Neural cell (in vitro differentiated cells): ENCODE measurements around the gene ALG13. TPM values are rescaled to one million over a fixed set of nuclear protein-coding genes. Genes with fewer than 3 reads are reported as not detected.

Experiments
- H2AFZ ChIP-seq: fragments of 200-600, 300-800 bp; sonication (generic), shearing (Covaris generic); 2 replicates; pipeline ENCODE4 v1.6.0; 2014; ENCODE audit warnings: low read depth, mild to moderate bottlenecking, antibody characterized with exemption, low read length, moderate library complexity
- H3F3A ChIP-seq: fragments of 200-600 bp; shearing (Covaris generic); 2 replicates; pipeline ENCODE4 v1.6.1; 2016; ENCODE audit warnings: mild to moderate bottlenecking, moderate library complexity, mixed read lengths, antibody characterized with exemption, low read length; ENCODE audit not compliant: insufficient read depth, poor library complexity, severe bottlenecking
- H3K27ac ChIP-seq: fragments of 200-600, 300-800 bp; sonication (generic), shearing (Covaris generic); 2 replicates; pipeline ENCODE4 v1.5.1; 2014; ENCODE audit warnings: mild to moderate bottlenecking, low read length, moderate library complexity
- H3K27me3 ChIP-seq: fragments of 300-800, 200-600 bp; sonication (generic), shearing (Covaris generic); 2 replicates; pipeline ENCODE4 v1.6.0; 2014; ENCODE audit warnings: mild to moderate bottlenecking, low read depth, low read length, moderate library complexity; ENCODE audit not compliant: insufficient read depth
- H3K36me3 ChIP-seq: fragments of 300-800, 200-600 bp; sonication (generic), shearing (Covaris generic); 2 replicates; pipeline ENCODE4 v1.5.1; 2014; ENCODE audit warnings: mild to moderate bottlenecking, antibody characterized with exemption, low read length, moderate library complexity; ENCODE audit not compliant: insufficient read depth
- H3K4me2 ChIP-seq: fragments of 300-800, 200-600 bp; sonication (generic), shearing (Covaris generic); 2 replicates; pipeline ENCODE4 v1.6.0; 2014; ENCODE audit warnings: mild to moderate bottlenecking, low read length
- H3K4me3 ChIP-seq: fragments of 300-800, 200-600 bp; sonication (generic), shearing (Covaris generic); 2 replicates; pipeline ENCODE4 v1.5.1; 2014; ENCODE audit warnings: mild to moderate bottlenecking, low read length, moderate library complexity
- H3K79me2 ChIP-seq: fragments of 200-600 bp; shearing (Covaris generic); replicated peaks from 2 replicates; pipeline ENCODE4 v1.6.0; 2014; ENCODE audit warnings: mild to moderate bottlenecking, low read length, moderate library complexity; ENCODE audit not compliant: insufficient read depth
- H3K9ac ChIP-seq: fragments of 300-800, 200-600 bp; sonication (generic), shearing (Covaris generic); 2 replicates; pipeline ENCODE4 v1.6.1; 2016; ENCODE audit warnings: mild to moderate bottlenecking, low read length, mixed read lengths
- H3K9me2 ChIP-seq: fragments of 200-600 bp; shearing (Covaris generic); 2 replicates; pipeline ENCODE4 v1.6.1; 2016; ENCODE audit warnings: mild to moderate bottlenecking, low read length, mixed read lengths; ENCODE audit not compliant: insufficient read depth
- H3K9me3 ChIP-seq: fragments of 200-600, 300-800 bp; sonication (generic), shearing (Covaris generic); 2 replicates; pipeline ENCODE4 v1.6.1; 2016; ENCODE audit warnings: mild to moderate bottlenecking, mixed run types, low read length, moderate library complexity, mixed read lengths
- H4K20me1 ChIP-seq: fragments of 200-600 bp; shearing (Covaris generic); 2 replicates; pipeline ENCODE4 v1.6.1; 2016; ENCODE audit warnings: mild to moderate bottlenecking, mixed run types; ENCODE audit not compliant: insufficient read depth
- EP300 ChIP-seq: fragments of 450-650 bp; conservative IDR thresholded peaks from 2 replicates; pipeline ENCODE4 v1.6.1; 2014; ENCODE audit warnings: antibody characterized with exemption, mild to moderate bottlenecking, moderate library complexity; ENCODE audit not compliant: poor library complexity, severe bottlenecking
- EZH2 ChIP-seq: fragments of 200-600, 300-800 bp; shearing (Covaris generic), sonication (generic); IDR thresholded peaks from 2 replicates; pipeline ENCODE4 v1.6.1; 2014; ENCODE audit warnings: antibody characterized with exemption, low read length, borderline replicate concordance, mild to moderate bottlenecking; ENCODE audit not compliant: insufficient read depth, poor library complexity, severe bottlenecking
- MXI1 ChIP-seq: fragments of 450-650 bp; conservative IDR thresholded peaks from 2 replicates; pipeline ENCODE4 v1.6.1; 2014; ENCODE audit warnings: antibody characterized with exemption, mild to moderate bottlenecking; ENCODE audit not compliant: poor library complexity, severe bottlenecking
- POLR2AphosphoS5 ChIP-seq: IDR thresholded peaks from 2 replicates; pipeline ENCODE4 v1.6.1; 2012
- RAD21 ChIP-seq: fragments of 450-650 bp; conservative IDR thresholded peaks from 2 replicates; pipeline ENCODE4 v1.6.1; 2014; ENCODE audit warnings: antibody characterized with exemption, mild to moderate bottlenecking, moderate library complexity
- SMC3 ChIP-seq: fragments of 450-650 bp; conservative IDR thresholded peaks from 2 replicates; pipeline ENCODE4 v1.6.1; 2014; ENCODE audit warnings: antibody characterized with exemption, mild to moderate bottlenecking, moderate library complexity; ENCODE audit not compliant: poor library complexity
- TAF1 ChIP-seq: IDR thresholded peaks from 2 replicates; pipeline ENCODE4 v1.6.1; 2012; ENCODE audit warnings: low read depth
- polyA plus RNA-seq: library from polyadenylated mRNA; depleted of rRNA; stranded (reverse); fragments of >200 nt; gene quantifications from 2 replicates; pipeline ENCODE4 v1.2.3, GENCODE V29; 2014
- TF ChIP-seq, protein P1 (sequence below): fragments of 450-650 bp; IDR thresholded peaks from 2 replicates; pipeline ENCODE4 v1.5.1; 2014; ENCODE audit warnings: antibody characterized with exemption, mild to moderate bottlenecking, moderate library complexity; ENCODE audit not compliant: poor library complexity, severe bottlenecking
- TF ChIP-seq, protein P2 (sequence below): IDR thresholded peaks from 2 replicates; pipeline ENCODE4 v1.6.1; 2012; ENCODE audit warnings: borderline replicate concordance

Gene ALG13
- polyA plus RNA-seq, 1 donor from 2014 or later, result 57.9 TPM

DNA sequence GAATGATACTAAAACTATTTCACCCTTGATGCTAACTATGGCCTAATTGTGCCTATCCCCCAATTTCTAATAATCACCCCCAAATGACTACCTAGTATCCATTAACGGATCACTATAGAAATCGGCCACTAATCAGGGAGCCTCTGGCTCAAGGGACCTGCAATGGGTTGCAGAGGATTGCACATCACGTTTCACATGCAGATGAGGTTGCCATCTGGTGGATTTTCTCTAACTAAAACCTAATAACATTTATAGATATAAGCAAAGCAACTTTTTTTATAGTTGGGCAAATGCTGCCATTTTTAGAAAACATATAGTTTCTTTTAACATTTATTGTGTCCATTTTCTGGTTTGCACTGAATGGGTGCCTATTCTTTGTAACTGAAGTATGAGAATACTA is 28.3 kb upstream of the ALG13 start:
- TF ChIP-seq, protein P1, sequence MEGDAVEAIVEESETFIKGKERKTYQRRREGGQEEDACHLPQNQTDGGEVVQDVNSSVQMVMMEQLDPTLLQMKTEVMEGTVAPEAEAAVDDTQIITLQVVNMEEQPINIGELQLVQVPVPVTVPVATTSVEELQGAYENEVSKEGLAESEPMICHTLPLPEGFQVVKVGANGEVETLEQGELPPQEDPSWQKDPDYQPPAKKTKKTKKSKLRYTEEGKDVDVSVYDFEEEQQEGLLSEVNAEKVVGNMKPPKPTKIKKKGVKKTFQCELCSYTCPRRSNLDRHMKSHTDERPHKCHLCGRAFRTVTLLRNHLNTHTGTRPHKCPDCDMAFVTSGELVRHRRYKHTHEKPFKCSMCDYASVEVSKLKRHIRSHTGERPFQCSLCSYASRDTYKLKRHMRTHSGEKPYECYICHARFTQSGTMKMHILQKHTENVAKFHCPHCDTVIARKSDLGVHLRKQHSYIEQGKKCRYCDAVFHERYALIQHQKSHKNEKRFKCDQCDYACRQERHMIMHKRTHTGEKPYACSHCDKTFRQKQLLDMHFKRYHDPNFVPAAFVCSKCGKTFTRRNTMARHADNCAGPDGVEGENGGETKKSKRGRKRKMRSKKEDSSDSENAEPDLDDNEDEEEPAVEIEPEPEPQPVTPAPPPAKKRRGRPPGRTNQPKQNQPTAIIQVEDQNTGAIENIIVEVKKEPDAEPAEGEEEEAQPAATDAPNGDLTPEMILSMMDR, result peak; percentile 34
- TF ChIP-seq SMC3 (peak; percentile 53), RAD21 (peak; percentile 52)
- TF ChIP-seq, protein P2, sequence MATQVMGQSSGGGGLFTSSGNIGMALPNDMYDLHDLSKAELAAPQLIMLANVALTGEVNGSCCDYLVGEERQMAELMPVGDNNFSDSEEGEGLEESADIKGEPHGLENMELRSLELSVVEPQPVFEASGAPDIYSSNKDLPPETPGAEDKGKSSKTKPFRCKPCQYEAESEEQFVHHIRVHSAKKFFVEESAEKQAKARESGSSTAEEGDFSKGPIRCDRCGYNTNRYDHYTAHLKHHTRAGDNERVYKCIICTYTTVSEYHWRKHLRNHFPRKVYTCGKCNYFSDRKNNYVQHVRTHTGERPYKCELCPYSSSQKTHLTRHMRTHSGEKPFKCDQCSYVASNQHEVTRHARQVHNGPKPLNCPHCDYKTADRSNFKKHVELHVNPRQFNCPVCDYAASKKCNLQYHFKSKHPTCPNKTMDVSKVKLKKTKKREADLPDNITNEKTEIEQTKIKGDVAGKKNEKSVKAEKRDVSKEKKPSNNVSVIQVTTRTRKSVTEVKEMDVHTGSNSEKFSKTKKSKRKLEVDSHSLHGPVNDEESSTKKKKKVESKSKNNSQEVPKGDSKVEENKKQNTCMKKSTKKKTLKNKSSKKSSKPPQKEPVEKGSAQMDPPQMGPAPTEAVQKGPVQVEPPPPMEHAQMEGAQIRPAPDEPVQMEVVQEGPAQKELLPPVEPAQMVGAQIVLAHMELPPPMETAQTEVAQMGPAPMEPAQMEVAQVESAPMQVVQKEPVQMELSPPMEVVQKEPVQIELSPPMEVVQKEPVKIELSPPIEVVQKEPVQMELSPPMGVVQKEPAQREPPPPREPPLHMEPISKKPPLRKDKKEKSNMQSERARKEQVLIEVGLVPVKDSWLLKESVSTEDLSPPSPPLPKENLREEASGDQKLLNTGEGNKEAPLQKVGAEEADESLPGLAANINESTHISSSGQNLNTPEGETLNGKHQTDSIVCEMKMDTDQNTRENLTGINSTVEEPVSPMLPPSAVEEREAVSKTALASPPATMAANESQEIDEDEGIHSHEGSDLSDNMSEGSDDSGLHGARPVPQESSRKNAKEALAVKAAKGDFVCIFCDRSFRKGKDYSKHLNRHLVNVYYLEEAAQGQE, result no peak
- Histone ChIP-seq H3K36me3 (no peaks in the 10 kb centered on the region), H3K27ac (no peak overlapping the region), H3F3A (no peaks in the 10 kb centered on the region), H3K4me3 (no peak overlapping the region), H4K20me1 (no peaks in the 10 kb centered on the region), H3K27me3 (no peaks in the 10 kb centered on the region), H3K9me3 (no peaks in the 10 kb centered on the region), H2AFZ (no peak overlapping the region), H3K4me2 (no peak overlapping the region), H3K9ac (no peak overlapping the region), H3K9me2 (no peaks in the 10 kb centered on the region), H3K79me2 (no peaks in the 10 kb centered on the region)

DNA sequence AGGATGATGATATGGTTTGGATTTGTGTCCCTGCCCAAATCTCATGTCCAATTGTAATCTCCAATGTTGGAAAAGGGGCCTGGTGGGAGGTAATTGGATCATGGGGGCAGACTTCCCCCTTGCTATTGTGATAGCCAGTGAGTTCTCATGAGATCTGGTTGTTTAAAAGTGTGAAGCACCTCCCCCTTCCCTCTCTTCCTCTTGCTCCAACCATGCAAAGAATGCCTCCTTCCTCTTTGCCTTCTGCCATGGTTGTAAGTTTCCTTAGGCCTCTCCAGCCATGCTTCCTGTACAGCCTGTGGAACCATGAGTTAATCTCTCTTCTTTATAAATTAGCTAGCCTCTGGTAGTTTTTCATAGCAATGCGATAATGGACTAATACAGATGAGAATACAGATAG is 19.7 kb upstream of the ALG13 start:
- Histone ChIP-seq H3K27ac (no peak overlapping the region), H4K20me1 (no peaks in the 10 kb centered on the region), H3K9ac (no peak overlapping the region), H3K79me2 (no peaks in the 10 kb centered on the region), H3K4me2 (no peak overlapping the region), H3K4me3 (no peak overlapping the region), H3K9me3 (no peaks in the 10 kb centered on the region), H2AFZ (no peak overlapping the region), H3K9me2 (no peaks in the 10 kb centered on the region), H3F3A (no peaks in the 10 kb centered on the region), H3K27me3 (no peaks in the 10 kb centered on the region), H3K36me3 (no peaks in the 10 kb centered on the region)
- TF ChIP-seq MXI1 (no peak), POLR2AphosphoS5 (no peak), SMC3 (no peak), EZH2 (no peak), TAF1 (no peak), EP300 (no peak)
- TF ChIP-seq, protein P1, result no peak
